SJCRH30 (cell line): Measurements from ENCODE around the gene TREX2. TPM values are rescaled to one million over a fixed set of nuclear protein-coding genes. Genes with fewer than 3 reads are reported as not detected.

Experiments
- DNase-seq, 2 experiments: peaks; one replicate each; pipeline ENCODE4 v3.0.0-alpha.2; 2015 to 2020
- H3K27ac ChIP-seq: fragments of 250-450 bp; sonication (Bioruptor Pico); 2 replicates; pipeline ENCODE4 v1.5.1; 2020; ENCODE audit warnings: mild to moderate bottlenecking, moderate library complexity
- H3K27me3 ChIP-seq: fragments of 250-450 bp; sonication (Bioruptor Pico); 2 replicates; pipeline ENCODE4 v1.5.1; 2020; ENCODE audit warnings: mild to moderate bottlenecking, moderate library complexity
- H3K36me3 ChIP-seq: fragments of 250-450 bp; sonication (Bioruptor Pico); 2 replicates; pipeline ENCODE4 v1.5.1; 2020; ENCODE audit warnings: mild to moderate bottlenecking, moderate library complexity
- H3K4me1 ChIP-seq: fragments of 250-450 bp; sonication (Bioruptor Pico); 2 replicates; pipeline ENCODE4 v1.5.1; 2020; ENCODE audit warnings: mild to moderate bottlenecking, moderate library complexity
- H3K4me3 ChIP-seq: fragments of 250-450 bp; sonication (Bioruptor Pico); 2 replicates; pipeline ENCODE4 v1.5.1; 2020; ENCODE audit warnings: mild to moderate bottlenecking, moderate library complexity
- H3K9me3 ChIP-seq: fragments of 250-450 bp; sonication (Bioruptor Pico); replicated peaks from 2 replicates; pipeline ENCODE4 v1.5.1; 2020; ENCODE audit warnings: mild to moderate bottlenecking, moderate library complexity
- total RNA-seq: library from RNA; depleted of rRNA; stranded (reverse); fragments of >200 nt; shearing (Covaris generic); gene quantifications from 2 replicates; pipeline ENCODE4 v1.2.3, GENCODE V29; 2014

The TREX2 gene
- total RNA-seq, 1 experiment from 2014 or later, result 0.67 TPM

DNA sequence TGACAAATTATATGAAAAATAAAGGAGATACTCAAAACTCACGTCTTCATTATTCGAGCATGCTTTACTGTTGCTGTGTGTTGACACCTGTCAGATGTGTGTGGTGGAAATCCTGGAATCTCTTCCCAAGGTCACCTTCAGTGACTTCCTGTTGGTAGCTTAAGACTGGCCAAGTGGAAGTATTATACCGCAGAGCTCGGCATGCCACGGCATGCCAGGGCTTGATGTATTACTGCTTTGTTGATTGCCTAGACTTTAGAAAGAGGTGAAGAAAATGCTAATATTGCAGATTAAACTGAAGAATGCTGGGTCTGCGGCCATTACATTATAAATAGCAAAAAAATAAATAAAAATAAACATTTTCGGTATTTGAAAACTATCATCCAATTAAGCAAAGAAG lies 4.6 kb downstream of the TREX2 start:
- no peaks in the 10 kb centered on the region for H3K36me3 ChIP-seq
- no peak for DNase-seq
- no peak overlapping the region for H3K4me3 ChIP-seq
- no peaks in the 10 kb centered on the region for H3K27me3 ChIP-seq
- H3K4me1 ChIP-seq, result no peaks in the 10 kb centered on the region
- no peaks in the 10 kb centered on the region for H3K9me3 ChIP-seq
- no peak overlapping the region for H3K27ac ChIP-seq

DNA sequence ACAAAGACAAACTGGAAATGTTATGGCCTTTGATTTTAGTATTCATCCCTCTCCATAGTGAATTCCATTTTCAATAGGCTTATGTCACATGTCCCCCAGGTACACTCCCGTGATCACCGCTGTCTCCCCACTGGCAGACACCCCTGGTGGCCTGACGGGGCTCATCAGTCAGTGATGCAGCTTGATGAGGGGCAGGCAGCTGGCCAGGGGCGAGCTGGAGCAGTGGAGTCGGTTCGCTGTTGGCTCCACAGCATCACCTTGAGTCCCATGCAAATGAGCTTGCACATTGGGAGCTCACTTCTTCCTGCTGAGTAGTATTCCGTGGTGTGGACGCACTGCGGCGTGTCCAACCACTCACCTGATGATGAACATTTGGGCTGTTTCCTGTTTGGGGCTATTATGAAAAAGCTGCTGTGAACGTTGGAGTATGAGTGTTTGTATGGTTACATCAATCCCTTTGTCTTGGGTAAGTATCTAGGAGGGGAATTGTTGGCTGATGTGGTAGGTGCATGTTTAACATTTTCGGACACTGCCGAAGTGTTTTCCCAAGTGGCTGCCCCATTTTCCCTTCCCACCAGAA lies 5.2 kb downstream of the TREX2 start:
- H3K4me1 ChIP-seq, result no peaks in the 10 kb centered on the region
- no peak for DNase-seq
- no peak overlapping the region for H3K27ac ChIP-seq
- no peak overlapping the region for H3K4me3 ChIP-seq
- H3K9me3 ChIP-seq, result no peaks in the 10 kb centered on the region
- no peaks in the 10 kb centered on the region for H3K27me3 ChIP-seq
- H3K36me3 ChIP-seq, result no peaks in the 10 kb centered on the region

DNA sequence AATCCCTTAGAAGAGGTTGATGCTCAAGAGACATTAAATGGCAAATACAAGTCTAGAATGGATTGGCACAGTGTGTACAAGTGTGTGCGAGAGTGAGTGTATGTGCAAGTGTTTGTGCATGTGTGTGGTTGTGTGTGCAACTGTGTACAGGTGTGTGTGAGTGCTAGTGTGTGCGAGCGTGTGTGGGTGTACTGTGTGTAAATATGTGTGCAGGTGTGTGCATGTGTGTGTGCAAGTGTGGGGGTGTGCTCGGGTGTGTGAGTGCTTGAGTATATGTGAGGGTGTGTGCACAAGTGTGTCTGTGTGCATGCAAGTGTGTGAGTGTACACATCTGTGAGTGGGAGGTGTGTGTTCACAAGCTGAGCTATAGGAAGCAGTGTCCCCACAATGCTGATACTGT lies 5.9 kb downstream of the TREX2 start:
- Histone ChIP-seq H3K9me3 (no peaks in the 10 kb centered on the region), H3K4me3 (no peak overlapping the region), H3K27me3 (no peaks in the 10 kb centered on the region), H3K27ac (no peak overlapping the region), H3K4me1 (no peaks in the 10 kb centered on the region), H3K36me3 (no peaks in the 10 kb centered on the region)
- DNase-seq, result no peak

DNA sequence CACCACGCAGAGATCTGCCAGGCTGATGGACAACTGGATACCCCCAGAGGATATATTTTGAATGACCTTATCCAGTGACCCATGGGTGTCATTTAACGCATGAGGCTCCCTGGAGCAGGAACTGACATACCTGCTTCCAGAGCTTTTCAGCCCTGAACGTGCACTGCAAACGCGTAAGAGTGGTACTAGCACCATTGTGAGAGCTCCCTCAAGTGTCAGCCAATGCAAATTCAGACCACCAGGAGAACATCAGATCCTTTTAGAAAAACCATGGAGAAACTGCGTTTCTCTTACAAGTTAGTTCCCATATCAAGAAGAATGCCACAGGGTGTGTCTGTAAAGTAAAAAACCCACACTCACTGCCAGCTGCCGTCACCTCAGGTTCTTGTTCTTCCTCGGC lies 7.3 kb downstream of the TREX2 start:
- Histone ChIP-seq H3K27ac (no peak overlapping the region), H3K4me1 (no peaks in the 10 kb centered on the region), H3K36me3 (no peaks in the 10 kb centered on the region), H3K27me3 (no peaks in the 10 kb centered on the region), H3K9me3 (no peaks in the 10 kb centered on the region), H3K4me3 (no peak overlapping the region)
- no peak for DNase-seq

DNA sequence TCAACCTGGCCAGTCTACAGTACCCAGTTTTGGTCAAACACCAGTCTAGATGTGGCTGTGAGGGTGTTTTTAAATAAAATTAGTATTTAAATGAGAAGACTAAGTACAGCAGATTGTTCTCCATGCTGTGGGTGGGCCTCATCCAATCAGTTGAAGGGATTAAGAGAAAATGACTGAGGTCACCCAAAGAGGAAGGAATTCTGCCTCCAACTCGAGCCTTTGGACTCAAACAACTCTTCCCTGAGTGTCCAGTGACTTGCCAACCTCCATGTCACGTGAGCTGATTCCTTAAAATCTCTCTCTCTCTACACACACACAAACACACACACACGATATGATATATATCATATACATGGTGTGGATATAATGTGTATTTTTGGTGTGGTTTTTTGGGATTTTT lies 10.0 kb downstream of the TREX2 start:
- Histone ChIP-seq H3K27me3 (no peaks in the 10 kb centered on the region), H3K36me3 (no peaks in the 10 kb centered on the region), H3K27ac (no peak overlapping the region), H3K4me1 (no peaks in the 10 kb centered on the region), H3K4me3 (no peak overlapping the region), H3K9me3 (no peaks in the 10 kb centered on the region)
- no peak for DNase-seq

DNA sequence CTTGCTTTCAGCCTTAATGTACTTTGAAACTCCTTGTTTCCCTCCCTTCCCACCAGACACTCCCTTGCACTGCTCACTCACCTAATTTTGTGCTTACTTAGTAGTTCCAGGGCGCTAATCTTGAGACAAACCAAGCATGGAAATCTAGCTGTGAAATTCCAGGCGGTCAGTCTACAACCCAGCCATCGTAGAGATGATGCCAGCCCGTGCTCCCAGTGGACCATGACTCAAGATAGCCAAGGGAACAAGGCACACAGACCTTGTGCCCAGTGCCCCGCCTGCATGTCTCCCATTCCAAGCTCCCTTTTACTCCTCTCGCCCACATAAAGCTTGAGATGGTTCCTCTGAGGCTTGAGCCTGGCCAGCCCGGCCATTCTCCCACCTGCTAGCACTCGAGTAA lies 11.1 kb downstream of the TREX2 start:
- H3K4me1 ChIP-seq, result no peaks in the 10 kb centered on the region
- no peak overlapping the region for H3K27ac ChIP-seq
- no peak overlapping the region for H3K4me3 ChIP-seq
- no peaks in the 10 kb centered on the region for H3K36me3 ChIP-seq
- no peaks in the 10 kb centered on the region for H3K9me3 ChIP-seq
- no peaks in the 10 kb centered on the region for H3K27me3 ChIP-seq
- DNase-seq, result no peak

DNA sequence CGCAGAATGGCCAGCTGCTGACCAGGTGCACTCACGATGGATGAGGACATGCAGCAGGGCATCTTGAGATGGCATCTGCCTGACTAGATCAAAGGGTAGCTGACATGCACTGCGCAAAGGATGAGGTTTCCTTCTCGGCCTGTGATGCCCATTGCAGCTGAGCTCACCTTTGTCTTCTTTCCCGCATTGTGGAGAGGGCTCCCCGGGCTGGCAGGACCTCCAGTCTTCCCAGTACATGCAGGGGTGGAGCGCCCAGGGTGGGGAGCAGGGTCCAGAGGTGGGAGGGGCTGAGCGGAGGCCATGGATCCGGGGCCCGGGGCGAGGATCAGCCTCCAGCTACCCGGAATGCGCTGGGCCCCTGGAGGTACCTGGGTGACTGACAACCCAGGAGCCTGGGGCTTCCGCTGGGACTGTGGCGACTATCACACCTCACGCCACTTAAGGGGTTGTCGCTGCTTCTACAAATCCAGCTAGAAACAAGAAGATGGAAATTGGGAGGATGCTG lies 12.0 kb downstream of the TREX2 start:
- DNase-seq, result no peak
- Histone ChIP-seq H3K9me3 (no peaks in the 10 kb centered on the region), H3K4me1 (no peaks in the 10 kb centered on the region), H3K27me3 (no peaks in the 10 kb centered on the region), H3K36me3 (no peaks in the 10 kb centered on the region), H3K4me3 (no peak overlapping the region), H3K27ac (no peak overlapping the region)

DNA sequence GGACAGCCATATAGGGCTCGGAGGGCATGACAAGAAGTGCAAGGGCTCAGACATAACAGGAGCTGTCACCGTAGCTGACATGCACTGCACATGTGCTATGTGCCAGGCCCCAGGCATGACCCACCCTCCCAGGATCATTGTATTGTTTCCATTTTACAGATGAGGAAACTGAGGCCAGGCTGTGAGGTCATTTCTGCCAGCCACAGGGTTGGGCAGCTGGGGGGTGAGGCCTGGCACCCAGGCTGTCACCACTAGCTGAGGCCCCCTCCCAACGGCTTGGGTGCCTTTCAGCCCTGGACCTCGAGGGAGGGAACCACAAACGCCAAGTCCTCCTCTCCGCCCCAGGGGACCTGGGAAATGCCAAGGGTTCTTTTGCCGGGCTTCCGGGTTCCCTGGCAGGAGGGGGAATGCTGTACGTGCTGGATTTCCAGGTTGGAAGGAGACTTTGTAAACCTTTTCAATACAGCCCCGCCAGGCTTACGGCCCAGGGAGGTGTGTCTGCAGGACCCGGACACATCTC lies 12.6 kb downstream of the TREX2 start:
- H3K4me1 ChIP-seq, result no peaks in the 10 kb centered on the region
- no peak overlapping the region for H3K4me3 ChIP-seq
- DNase-seq, result no peak
- no peak overlapping the region for H3K27ac ChIP-seq
- H3K27me3 ChIP-seq, result no peaks in the 10 kb centered on the region
- no peaks in the 10 kb centered on the region for H3K9me3 ChIP-seq
- H3K36me3 ChIP-seq, result no peaks in the 10 kb centered on the region

DNA sequence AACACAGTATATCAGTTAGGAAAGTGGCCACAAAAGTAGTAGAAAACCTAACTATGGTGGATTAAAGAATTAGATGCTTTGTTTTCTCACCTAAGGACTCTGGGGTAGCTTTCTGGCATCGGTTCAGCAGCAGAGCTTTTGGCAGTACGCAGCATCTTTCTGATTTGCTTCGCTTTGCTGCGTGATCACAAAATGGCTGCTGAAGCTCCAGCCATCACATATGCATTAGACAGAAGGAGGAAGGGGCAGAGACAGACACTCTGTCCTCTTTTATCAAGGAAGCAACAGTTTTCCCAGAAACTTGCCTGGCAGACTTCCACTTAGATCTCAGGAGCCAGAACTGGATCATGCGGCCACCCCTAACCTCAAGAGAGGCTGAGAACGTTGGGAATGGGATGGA lies 15.1 kb downstream of the TREX2 start:
- Histone ChIP-seq H3K36me3 (no peaks in the 10 kb centered on the region), H3K9me3 (no peaks in the 10 kb centered on the region), H3K4me3 (no peak overlapping the region), H3K4me1 (no peaks in the 10 kb centered on the region), H3K27me3 (no peaks in the 10 kb centered on the region), H3K27ac (no peak overlapping the region)
- DNase-seq, result no peak

DNA sequence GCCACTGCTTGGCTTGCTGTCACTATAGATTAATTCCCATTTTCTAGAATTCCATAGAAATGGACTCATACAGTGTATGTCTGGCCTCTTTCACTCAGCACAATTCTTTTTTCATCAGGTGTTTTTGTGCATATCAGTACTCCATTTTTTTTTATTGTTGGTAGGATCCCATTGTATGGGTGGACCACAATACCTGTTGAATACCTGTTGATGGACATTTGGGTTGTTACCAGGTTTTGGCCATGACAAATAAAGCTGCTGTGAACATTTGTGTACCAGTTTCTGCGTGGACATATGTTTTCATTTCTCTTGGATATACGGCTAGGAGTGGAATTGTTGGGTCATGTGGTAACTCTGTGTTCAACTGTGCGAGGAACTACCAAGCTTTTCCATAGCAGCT lies 19.7 kb downstream of the TREX2 start:
- H3K4me1 ChIP-seq, result no peaks in the 10 kb centered on the region
- no peaks in the 10 kb centered on the region for H3K36me3 ChIP-seq
- H3K4me3 ChIP-seq, result no peak overlapping the region
- no peaks in the 10 kb centered on the region for H3K9me3 ChIP-seq
- DNase-seq, result no peak
- H3K27me3 ChIP-seq, result no peaks in the 10 kb centered on the region
- H3K27ac ChIP-seq, result no peak overlapping the region

DNA sequence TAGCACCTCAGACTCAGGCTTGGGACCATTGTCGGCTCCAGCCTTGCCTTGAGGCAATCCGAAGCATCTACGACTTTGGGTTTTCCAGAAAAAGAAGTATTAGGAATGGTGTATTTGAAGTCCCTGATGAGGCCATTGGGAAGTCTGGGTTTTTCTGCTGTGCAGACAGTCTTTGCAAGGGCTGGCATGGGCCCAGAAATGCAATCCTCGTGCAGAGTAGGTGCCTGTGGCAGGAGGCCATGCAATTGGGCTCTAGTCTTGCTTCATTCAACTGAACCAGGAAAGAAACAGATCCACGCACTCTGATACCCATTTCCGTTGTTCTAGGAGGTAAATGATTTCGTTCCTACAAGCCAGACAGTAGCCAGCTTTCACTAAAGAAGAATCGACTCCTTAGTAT lies 22.2 kb downstream of the TREX2 start:
- Histone ChIP-seq H3K27ac (no peak overlapping the region), H3K36me3 (no peaks in the 10 kb centered on the region), H3K27me3 (no peaks in the 10 kb centered on the region), H3K4me3 (no peak overlapping the region), H3K9me3 (no peaks in the 10 kb centered on the region), H3K4me1 (no peaks in the 10 kb centered on the region)
- DNase-seq, result no peak

DNA sequence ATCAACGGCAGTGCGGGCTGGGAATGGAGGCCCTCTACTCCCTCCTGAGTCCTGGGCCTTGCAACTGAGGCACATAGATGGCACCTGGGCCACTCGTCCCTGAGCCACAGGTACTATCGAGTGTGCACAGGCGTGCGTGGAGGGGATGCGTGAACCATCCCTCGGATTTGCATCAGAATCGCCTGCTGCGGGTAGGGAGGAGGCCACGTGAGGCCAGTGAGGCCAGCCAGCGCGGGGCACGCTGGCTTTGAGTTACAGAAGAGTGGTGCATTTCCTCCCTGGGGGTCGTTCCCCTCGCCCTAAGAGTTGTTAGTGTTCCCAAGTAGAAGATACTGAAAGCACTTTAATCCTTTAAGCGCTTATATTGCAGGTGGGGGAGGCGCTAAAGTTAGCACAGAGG lies 24.0 kb downstream of the TREX2 start:
- H3K27ac ChIP-seq, result no peak overlapping the region
- no peaks in the 10 kb centered on the region for H3K4me1 ChIP-seq
- no peaks in the 10 kb centered on the region for H3K9me3 ChIP-seq
- DNase-seq, result no peak
- no peaks in the 10 kb centered on the region for H3K36me3 ChIP-seq
- no peak overlapping the region for H3K4me3 ChIP-seq
- H3K27me3 ChIP-seq, result no peaks in the 10 kb centered on the region

DNA sequence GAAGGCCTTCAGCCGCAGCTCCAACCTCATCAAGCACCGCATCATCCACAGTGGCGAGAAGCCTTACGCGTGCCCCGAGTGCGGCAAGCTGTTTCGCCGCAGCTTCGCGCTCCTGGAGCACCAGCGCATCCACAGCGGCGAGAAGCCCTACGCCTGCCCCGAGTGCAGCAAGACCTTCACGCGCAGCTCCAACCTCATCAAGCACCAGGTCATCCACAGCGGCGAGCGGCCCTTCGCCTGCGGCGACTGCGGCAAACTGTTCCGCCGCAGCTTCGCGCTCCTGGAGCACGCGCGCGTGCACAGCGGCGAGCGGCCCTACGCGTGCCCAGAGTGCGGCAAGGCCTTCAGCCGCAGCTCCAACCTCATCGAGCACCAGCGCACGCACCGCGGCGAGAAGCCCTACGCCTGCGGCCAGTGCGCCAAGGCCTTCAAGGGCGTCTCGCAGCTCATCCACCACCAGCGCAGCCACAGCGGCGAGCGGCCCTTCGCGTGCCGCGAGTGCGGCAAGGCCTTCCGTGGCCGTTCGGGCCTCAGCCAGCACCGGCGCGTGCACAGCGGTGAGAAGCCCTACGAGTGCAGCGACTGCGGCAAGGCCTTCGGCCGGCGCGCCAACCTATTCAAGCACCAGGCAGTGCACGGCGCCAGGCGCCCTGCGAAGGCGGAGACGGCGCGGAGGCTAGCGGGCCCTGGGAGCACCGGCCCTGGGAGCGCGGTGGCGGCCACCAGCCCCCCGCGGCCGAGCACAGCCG lies 24.8 kb downstream of the TREX2 start:
- H3K4me1 ChIP-seq, result no peaks in the 10 kb centered on the region
- no peaks in the 10 kb centered on the region for H3K36me3 ChIP-seq
- DNase-seq, result no peak
- no peaks in the 10 kb centered on the region for H3K9me3 ChIP-seq
- no peak overlapping the region for H3K4me3 ChIP-seq
- H3K27ac ChIP-seq, result no peak overlapping the region
- H3K27me3 ChIP-seq, result no peaks in the 10 kb centered on the region

DNA sequence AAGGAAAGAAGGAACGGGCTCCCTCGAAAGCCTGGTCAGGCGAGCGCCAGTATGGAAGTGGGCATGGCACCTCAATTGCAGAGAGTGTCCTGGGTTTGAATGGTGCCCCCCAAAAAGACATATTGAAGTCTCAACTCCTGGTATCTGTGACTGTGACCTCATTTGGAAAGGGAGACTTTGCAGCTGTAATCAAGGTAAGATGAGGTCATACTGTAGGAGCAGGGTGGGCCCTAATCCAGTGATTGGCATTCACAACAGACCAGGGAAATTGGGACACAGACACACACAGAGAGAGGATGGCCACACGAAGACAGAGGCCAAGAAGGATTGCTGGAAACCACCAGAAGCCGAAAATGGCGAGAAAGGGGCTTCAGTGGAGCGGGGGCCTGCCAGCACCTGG lies 28.2 kb downstream of the TREX2 start:
- Histone ChIP-seq H3K27me3 (no peaks in the 10 kb centered on the region), H3K4me1 (no peaks in the 10 kb centered on the region), H3K27ac (no peak overlapping the region), H3K36me3 (no peaks in the 10 kb centered on the region), H3K9me3 (no peaks in the 10 kb centered on the region), H3K4me3 (no peak overlapping the region)
- no peak for DNase-seq

DNA sequence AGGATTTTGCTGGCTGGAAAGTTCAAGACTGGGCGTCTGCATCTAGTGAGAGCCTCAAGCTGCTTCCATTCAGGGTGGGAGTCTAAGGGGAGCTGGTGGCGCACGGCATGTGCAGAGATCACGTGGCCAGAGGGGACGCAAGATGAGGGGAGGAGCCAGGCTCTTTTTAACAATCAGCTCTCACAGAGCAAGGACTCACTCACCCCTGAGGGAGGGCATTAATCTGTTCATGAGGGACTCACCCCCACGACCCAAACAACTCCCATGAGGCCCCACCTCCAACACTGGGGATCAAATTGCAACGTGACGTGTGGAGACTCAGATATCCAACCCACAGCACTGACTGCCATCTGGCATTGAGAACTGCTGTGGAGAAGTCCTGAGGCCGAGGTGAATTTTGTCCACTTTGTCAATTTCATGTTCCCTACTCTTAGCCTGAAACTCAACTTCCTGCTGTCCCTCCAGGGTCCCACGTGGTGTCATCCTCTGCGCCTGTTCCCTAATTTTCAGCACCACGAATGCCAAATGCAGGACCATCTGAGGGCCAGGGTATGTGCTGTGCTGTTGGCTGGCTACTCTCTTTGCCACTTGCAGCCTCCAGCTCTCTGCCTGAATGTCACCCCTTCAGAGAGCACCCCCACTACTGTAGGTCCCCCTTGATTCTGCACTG lies 28.9 kb downstream of the TREX2 start:
- DNase-seq, result peak; percentile 38 to 63
- Histone ChIP-seq H3K4me3 (no peak overlapping the region), H3K27me3 (no peaks in the 10 kb centered on the region), H3K36me3 (no peaks in the 10 kb centered on the region), H3K27ac (no peak overlapping the region), H3K4me1 (no peaks in the 10 kb centered on the region), H3K9me3 (no peaks in the 10 kb centered on the region)
